ENCODE data around the gene PRRC2C.

DNA sequence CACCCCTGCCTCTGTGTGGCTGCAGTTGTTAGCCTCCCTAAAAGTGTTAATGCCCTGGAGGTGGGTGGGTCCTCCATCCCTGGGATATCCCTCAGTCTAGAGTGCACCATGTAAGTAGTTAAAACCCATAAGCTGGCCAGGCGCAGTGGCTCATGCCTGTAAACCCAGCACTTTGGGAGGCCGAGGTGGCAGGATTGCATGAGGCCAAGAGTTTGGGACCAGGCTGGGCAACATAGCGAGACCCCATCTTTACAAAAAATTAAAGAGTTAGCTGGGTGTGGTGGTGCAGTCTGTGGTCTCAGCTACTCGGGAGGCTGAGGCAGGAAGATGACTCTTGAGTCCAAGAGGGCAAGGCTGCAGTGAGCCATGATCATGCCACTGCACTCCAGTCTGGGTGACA, 156.9 kb downstream of the PRRC2C start:
- TF ChIP-seq, protein P1, sequence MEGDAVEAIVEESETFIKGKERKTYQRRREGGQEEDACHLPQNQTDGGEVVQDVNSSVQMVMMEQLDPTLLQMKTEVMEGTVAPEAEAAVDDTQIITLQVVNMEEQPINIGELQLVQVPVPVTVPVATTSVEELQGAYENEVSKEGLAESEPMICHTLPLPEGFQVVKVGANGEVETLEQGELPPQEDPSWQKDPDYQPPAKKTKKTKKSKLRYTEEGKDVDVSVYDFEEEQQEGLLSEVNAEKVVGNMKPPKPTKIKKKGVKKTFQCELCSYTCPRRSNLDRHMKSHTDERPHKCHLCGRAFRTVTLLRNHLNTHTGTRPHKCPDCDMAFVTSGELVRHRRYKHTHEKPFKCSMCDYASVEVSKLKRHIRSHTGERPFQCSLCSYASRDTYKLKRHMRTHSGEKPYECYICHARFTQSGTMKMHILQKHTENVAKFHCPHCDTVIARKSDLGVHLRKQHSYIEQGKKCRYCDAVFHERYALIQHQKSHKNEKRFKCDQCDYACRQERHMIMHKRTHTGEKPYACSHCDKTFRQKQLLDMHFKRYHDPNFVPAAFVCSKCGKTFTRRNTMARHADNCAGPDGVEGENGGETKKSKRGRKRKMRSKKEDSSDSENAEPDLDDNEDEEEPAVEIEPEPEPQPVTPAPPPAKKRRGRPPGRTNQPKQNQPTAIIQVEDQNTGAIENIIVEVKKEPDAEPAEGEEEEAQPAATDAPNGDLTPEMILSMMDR (conservative IDR thresholded peaks at IDR 0.05; ENCODE audit: low read depth, low read length), result no peak
- no peak for TF ChIP-seq EZH2 (IDR thresholded peaks at IDR 0.05; ENCODE audit: borderline replicate concordance, low read depth, low read length, poor library complexity, severe bottlenecking)

All from A673 (cell line).